NOMO-1 treated with dmso at 0.1 percent for 144 hours (cell line): ENCODE measurements around the gene ETV6.

Experiments used
- DNase-seq: peaks from one replicate; lab custom pipeline; 2025; ENCODE audit not compliant: unreplicated experiment; lab: John Stamatoyannopoulos, UW

ETV6 gene

GRCh38 chr12:11734580-11735180 lies 85.2 kb downstream of the ETV6 start:
- no peak for DNase-seq

GRCh38 chr12:11738450-11738849 lies 89.0 kb downstream of the ETV6 start:
- DNase-seq: no peak

- no peak for DNase-seq
These were observed 90.6 kb downstream of the ETV6 start for GRCh38 chr12:11739980-11740577.

- no peak for DNase-seq
These were observed 92.1 kb downstream of the ETV6 start for GRCh38 chr12:11741434-11742092.

- no peak for DNase-seq
These were observed 94.2 kb downstream of the ETV6 start for GRCh38 chr12:11743423-11744409.

GRCh38 chr12:11744410-11744801 lies 94.9 kb downstream of the ETV6 start:
- DNase-seq: no peak

GRCh38 chr12:11745113-11745512 lies 95.6 kb downstream of the ETV6 start:
- DNase-seq: no peak

GRCh38 chr12:11746024-11746771 lies 96.7 kb downstream of the ETV6 start:
- peak; percentile 80 for DNase-seq

- DNase-seq: no peak
These were observed 97.7 kb downstream of the ETV6 start for GRCh38 chr12:11746940-11747716.

- no peak for DNase-seq
These were observed 98.5 kb downstream of the ETV6 start for GRCh38 chr12:11747969-11748368.

GRCh38 chr12:11748903-11749302 lies 99.4 kb downstream of the ETV6 start:
- no peak for DNase-seq

- DNase-seq: peak; percentile 81
These were observed 100.6 kb downstream of the ETV6 start for GRCh38 chr12:11749943-11750690.

GRCh38 chr12:11752403-11753149 lies 103.1 kb downstream of the ETV6 start:
- DNase-seq: peak; percentile 16

- no peak for DNase-seq
These were observed 103.7 kb downstream of the ETV6 start for GRCh38 chr12:11753150-11753499.

GRCh38 chr12:11753826-11754225 lies 104.4 kb downstream of the ETV6 start:
- DNase-seq: no peak

- DNase-seq: no peak
These were observed 104.8 kb downstream of the ETV6 start for GRCh38 chr12:11754256-11754655.

- no peak for DNase-seq
These were observed 105.9 kb downstream of the ETV6 start for GRCh38 chr12:11755302-11755930.

- DNase-seq: no peak
These were observed 106.5 kb downstream of the ETV6 start for GRCh38 chr12:11756022-11756421.
